A549 (cell line): ENCODE results near the gene ZNF48. TPM values are rescaled to one million over a fixed set of nuclear protein-coding genes. Genes with fewer than 3 reads are reported as not detected.

Experiments used
- ATAC-seq, 2 experiments: fragments of 200-7000 bp in 1 of 2; fragments of >200 bp in 1 of 2; cut with Nextera tagmentation in 1 of 2; cut with Tn5 transposase in 1 of 2; 3 replicates each; pipeline versions ENCODE4 v1.8.0 to v1.9.1; 2018 to 2020; ENCODE audit warnings: mild to moderate bottlenecking in 1 of 2, moderate library complexity in 1 of 2
- CTCF ChIA-PET: fragments of 300-600 bp; sonication (Branson Sonifier 250); formaldehyde crosslinking; extraction: SDS; loops from one replicate; lab custom pipeline; 2021; ENCODE audit warnings: antibody characterized with exemption, inconsistent platforms; lab: Yijun Ruan, JAX
- POLR2A ChIA-PET: fragments of 350-600 bp; formaldehyde crosslinking; extraction: SDS; loops from one replicate; lab custom pipeline; 2021; ENCODE audit warnings: antibody characterized with exemption, inconsistent platforms; lab: Yijun Ruan, JAX
- DNase-seq, 2 experiments: peaks; one replicate each; pipeline versions ENCODE4 v3.0.0 to v3.0.0-alpha.2; 2011 to 2016; ENCODE audit warnings: low read depth in 1 of 2, low spot score in 1 of 2
- FAIRE-seq: peaks from 2 replicates; lab custom pipeline; 2011; peaks lifted over from hg19 to GRCh38; lab: Jason Lieb, UNC
- H3K27ac ChIP-seq, 2 experiments: fragments of >200 bp; sonication (Bioruptor Twin); formaldehyde crosslinking; 3 replicates each; pipeline ENCODE4 v1.5.1; 2016 to 2017
- H3K4me1 ChIP-seq: fragments of >200 bp; sonication (Bioruptor Twin); formaldehyde crosslinking; 3 replicates; pipeline ENCODE4 v1.6.1; 2016
- H3K4me2 ChIP-seq: fragments of >200 bp; sonication (Bioruptor Twin); formaldehyde crosslinking; 3 replicates; pipeline ENCODE4 v1.6.1; 2016
- H3K4me3 ChIP-seq: fragments of >200 bp; sonication (Bioruptor Twin); formaldehyde crosslinking; 3 replicates; pipeline ENCODE4 v1.5.1; 2016
- H3K9me3 ChIP-seq: fragments of >200 bp; sonication (Bioruptor Twin); formaldehyde crosslinking; 3 replicates; pipeline ENCODE4 v1.6.1; 2016
- ATOH8 ChIP-seq: fragments of 250-450 bp; sonication (Bioruptor Pico); IDR thresholded peaks from 2 replicates; pipeline ENCODE4 v1.5.0; 2020; ENCODE audit warnings: low read depth, mild to moderate bottlenecking, moderate library complexity
- BCL3 ChIP-seq: fragments of >200 bp; sonication (Bioruptor Twin); formaldehyde crosslinking; IDR thresholded peaks from 3 replicates; pipeline ENCODE4 v1.6.1; 2016
- BHLHE40 ChIP-seq: IDR thresholded peaks from 2 replicates; pipeline ENCODE4 v1.6.1; 2012; ENCODE audit warnings: low read depth, low read length, inconsistent platforms
- CEBPB ChIP-seq, 2 experiments: fragments of >200 bp in 1 of 2; sonication (Bioruptor Twin) in 1 of 2; formaldehyde crosslinking in 1 of 2; IDR thresholded peaks; 2 replicates each; pipeline ENCODE4 v1.6.1; 2012 to 2016
- CTCF ChIP-seq: fragments of >200 bp; sonication (Bioruptor Twin); formaldehyde crosslinking; IDR thresholded peaks from 3 replicates; pipeline ENCODE4 v1.5.1; 2016
- EHMT2 ChIP-seq: fragments of 200-600 bp; sonication (generic); IDR thresholded peaks from 2 replicates; pipeline ENCODE4 v1.6.1; 2016; ENCODE audit warnings: antibody characterized with exemption, low read depth, mild to moderate bottlenecking, moderate library complexity
- FOSL2 ChIP-seq, 2 experiments: fragments of 450-650 bp in 1 of 2; fragments of >200 bp in 1 of 2; sonication (Bioruptor Twin) in 1 of 2; formaldehyde crosslinking; IDR thresholded peaks; 2 replicates each; pipeline versions ENCODE4 v1.5.0 to v1.6.1; 2016 to 2020; ENCODE audit warnings: mild to moderate bottlenecking in 1 of 2, moderate library complexity in 1 of 2
- FOXS1 ChIP-seq: fragments of 250-450 bp; sonication (Bioruptor Pico); IDR thresholded peaks from 2 replicates; pipeline ENCODE4 v1.5.0; 2020; ENCODE audit warnings: mild to moderate bottlenecking, moderate library complexity
- HDAC2 ChIP-seq: fragments of 200-600 bp; sonication (generic); IDR thresholded peaks from 2 replicates; pipeline ENCODE4 v1.6.1; 2016
- HES2 ChIP-seq: fragments of >200 bp; sonication (Bioruptor Twin); formaldehyde crosslinking; IDR thresholded peaks from 2 replicates; pipeline ENCODE4 v1.6.1; 2016
- HOXA7 ChIP-seq: fragments of 250-450 bp; sonication (Bioruptor Pico); IDR thresholded peaks from 2 replicates; pipeline ENCODE4 v1.5.0; 2020; ENCODE audit warnings: mild to moderate bottlenecking, moderate library complexity
- HOXB5 ChIP-seq: fragments of 250-450 bp; sonication (Bioruptor Pico); IDR thresholded peaks from 2 replicates; pipeline ENCODE4 v1.5.0; 2020; ENCODE audit warnings: mild to moderate bottlenecking, moderate library complexity
- JUN ChIP-seq, 2 experiments: fragments of >200 bp; sonication (Bioruptor Twin); formaldehyde crosslinking; IDR thresholded peaks; 2 replicates in 1 of 2; 3 replicates in 1 of 2; pipeline ENCODE4 v1.6.1; 2016 to 2017
- JUNB ChIP-seq: fragments of >200 bp; sonication (Bioruptor Twin); formaldehyde crosslinking; IDR thresholded peaks from 2 replicates; pipeline ENCODE4 v1.6.1; 2016
- NPAS2 ChIP-seq: fragments of 250-450 bp; sonication (Bioruptor Pico); IDR thresholded peaks from 2 replicates; pipeline ENCODE4 v1.8.0; 2022; ENCODE audit warnings: mild to moderate bottlenecking, moderate library complexity, borderline replicate concordance
- POLR2AphosphoS2 ChIP-seq: conservative IDR thresholded peaks from 2 replicates; pipeline ENCODE4 v1.6.1; 2012; ENCODE audit warnings: low read length, improper control_type of control experiment, inconsistent platforms
- RFX5 ChIP-seq: fragments of 450-650 bp; IDR thresholded peaks from 2 replicates; pipeline ENCODE4 v1.7.1; 2014; ENCODE audit warnings: antibody characterized with exemption, mild to moderate bottlenecking, moderate library complexity
- SREBF2 ChIP-seq: fragments of 450-650 bp; IDR thresholded peaks from 2 replicates; pipeline ENCODE4 v1.6.1; 2014; ENCODE audit warnings: mild to moderate bottlenecking, moderate library complexity
- ZFP36 ChIP-seq: fragments of 450-650 bp; IDR thresholded peaks from 2 replicates; pipeline ENCODE4 v1.6.1; 2014; ENCODE audit warnings: borderline replicate concordance; ENCODE audit not compliant: partially characterized antibody
- ZSCAN20 ChIP-seq: fragments of 250-450 bp; sonication (Bioruptor Pico); IDR thresholded peaks from 2 replicates; pipeline ENCODE4 v1.8.0; 2022; ENCODE audit warnings: mild to moderate bottlenecking, moderate library complexity
- WGBS: methylation state at CpG from one replicate; pipeline ENCODE4 v1.1.6; 2017; ENCODE audit errors: missing lambda C conversion rate; 5-methylcytosine and 5-hydroxymethylcytosine counted together
- polyA plus RNA-seq, 4 experiments: library from polyadenylated mRNA; depleted of rRNA in 3 of 4; stranded (reverse); fragments of >200 nt; fragmentation: RNase III in 1 of 4; extraction: RNeasy Plus Mini Kit Qiagen cat#74134 plus additional on column Dnase treatment in 1 of 4; gene quantifications; 2 replicates in 3 of 4; 3 replicates in 1 of 4; pipeline ENCODE4 v1.2.3, GENCODE V29; 2011 to 2017
- TF ChIP-seq, protein P1 (sequence below): fragments of 450-650 bp; IDR thresholded peaks from 2 replicates; pipeline ENCODE4 v1.6.1; 2014; ENCODE audit warnings: antibody characterized with exemption

Gene ZNF48
- polyA plus RNA-seq, 2 of the 4 experiments (the other 2 are of a cell fraction) = 9.3 to 10.4 TPM

DNA sequence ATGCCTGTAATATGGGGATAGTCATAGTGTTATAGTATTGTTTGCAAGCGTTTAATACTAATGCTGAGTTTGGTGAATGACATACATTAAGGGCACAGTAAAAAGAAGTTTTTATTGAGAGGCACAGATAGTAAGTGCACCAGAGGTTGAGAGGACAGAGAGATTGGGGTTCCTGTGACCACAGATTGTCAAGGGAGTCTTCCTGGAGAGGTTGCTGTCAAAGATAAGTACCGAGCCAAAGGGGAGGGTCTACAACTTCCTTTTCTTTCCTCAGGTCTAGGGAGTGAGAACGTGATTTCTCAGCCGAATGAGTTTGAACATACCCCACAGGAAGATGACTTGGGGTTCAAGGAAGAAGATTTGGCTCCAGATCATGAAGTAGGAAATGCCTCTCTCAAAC, 1.8 kb downstream of the ZNF48 start:
- TF ChIP-seq HOXA7 (CRISPR knock-in tag) (no peak), HES2 (no peak)
- TF ChIP-seq, all 56 proteins: peak for 0
- DNase-seq = no peak
- no peak for FAIRE-seq
- no peak overlapping the region; the same call in 2 of the 3 replicates for H3K4me3 ChIP-seq
- ChIA-PET CTCF (interaction anchor here (11.5 kb wide), 1 partner anchor 12 kb away, joined by 149 read pairs; the partner anchor contains the start of gene ZNF771), POLR2A (no interaction called here)
- H3K9me3 ChIP-seq = no peaks in the 10 kb centered on the region
- H3K4me2 ChIP-seq = peak overlapping the region; percentile 97
- ATAC-seq = no peak
- peaks cover 12% of the 10 kb centered on the region for H3K4me1 ChIP-seq
- 91% methylated on average over 4 of the region's 4 CpGs for WGBS
- no peak overlapping the region for H3K27ac ChIP-seq

DNA sequence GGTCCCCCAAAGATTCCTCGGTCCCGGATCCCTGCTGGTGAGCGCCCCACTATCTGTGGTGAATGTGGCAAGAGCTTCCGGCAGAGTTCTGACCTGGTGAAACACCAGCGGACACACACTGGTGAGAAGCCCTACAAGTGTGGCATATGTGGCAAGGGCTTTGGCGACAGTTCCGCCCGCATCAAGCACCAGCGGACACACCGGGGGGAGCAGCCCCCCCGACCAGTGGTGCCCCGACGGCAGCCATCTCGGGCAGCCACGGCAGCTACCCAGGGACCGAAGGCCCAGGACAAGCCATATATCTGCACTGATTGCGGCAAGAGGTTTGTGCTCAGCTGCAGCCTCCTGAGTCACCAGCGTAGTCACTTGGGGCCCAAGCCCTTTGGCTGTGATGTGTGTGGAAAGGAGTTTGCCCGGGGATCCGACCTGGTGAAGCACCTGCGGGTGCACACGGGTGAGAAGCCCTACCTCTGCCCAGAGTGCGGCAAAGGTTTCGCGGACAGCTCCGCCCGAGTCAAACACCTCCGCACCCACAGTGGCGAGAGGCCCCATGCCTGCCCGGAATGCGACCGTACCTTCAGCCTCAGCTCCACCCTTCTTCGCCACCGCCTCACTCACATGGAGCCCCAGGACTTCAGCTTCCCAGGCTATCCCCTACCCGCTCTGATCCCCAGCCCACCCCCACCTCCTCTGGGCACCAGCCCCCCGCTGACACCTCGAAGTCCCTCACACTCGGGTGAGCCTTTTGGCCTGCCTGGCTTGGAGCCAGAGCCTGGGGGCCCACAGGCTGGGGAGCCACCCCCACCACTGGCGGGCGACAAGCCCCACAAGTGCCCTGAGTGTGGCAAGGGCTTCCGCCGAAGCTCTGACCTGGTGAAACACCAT, 2.8 kb downstream of the ZNF48 start:
- TF ChIP-seq POLR2AphosphoS2 = no peak
- no peak for TF ChIP-seq FOXS1
- TF ChIP-seq CTCF = no peak
- TF ChIP-seq SREBF2 = no peak
- TF ChIP-seq FOSL2 (IDR thresholded peaks at IDR 0.05) = no peak
- TF ChIP-seq FOSL2 (CRISPR knock-in tag; IDR thresholded peaks at IDR 0.05) = no peak
- no peak for TF ChIP-seq BHLHE40
- TF ChIP-seq BCL3 = no peak
- TF ChIP-seq ATOH8 (CRISPR knock-in tag) = no peak
- TF ChIP-seq CEBPB (IDR thresholded peaks at IDR 0.05) = no peak
- TF ChIP-seq JUN (IDR thresholded peaks at IDR 0.05) = no peak
- TF ChIP-seq EHMT2 = no peak
- no peak for TF ChIP-seq NPAS2
- no peak for TF ChIP-seq HDAC2
- no peak overlapping the region for H3K27ac ChIP-seq
- FAIRE-seq (no peak), DNase-seq (no peak), ATAC-seq (no peak)
- H3K4me1 ChIP-seq = peaks cover 12% of the 10 kb centered on the region
- H3K4me3 ChIP-seq = no peak overlapping the region
- ChIA-PET POLR2A (interaction anchor here (0.8 kb wide), 1 partner anchor 253 kb away, joined by 3 read pairs; the partner anchor contains the start of gene PRR14), CTCF (interaction anchor here (1.6 to 11.5 kb wide), 2 partner anchors 11 to 231 kb away, joined by 6 to 149 read pairs; partner anchors contain the start of gene ZNF771)
- WGBS = 91% methylated on average over 22 of the region's 42 CpGs
- H3K4me2 ChIP-seq = no peak overlapping the region
- H3K9me3 ChIP-seq = no peaks in the 10 kb centered on the region

DNA sequence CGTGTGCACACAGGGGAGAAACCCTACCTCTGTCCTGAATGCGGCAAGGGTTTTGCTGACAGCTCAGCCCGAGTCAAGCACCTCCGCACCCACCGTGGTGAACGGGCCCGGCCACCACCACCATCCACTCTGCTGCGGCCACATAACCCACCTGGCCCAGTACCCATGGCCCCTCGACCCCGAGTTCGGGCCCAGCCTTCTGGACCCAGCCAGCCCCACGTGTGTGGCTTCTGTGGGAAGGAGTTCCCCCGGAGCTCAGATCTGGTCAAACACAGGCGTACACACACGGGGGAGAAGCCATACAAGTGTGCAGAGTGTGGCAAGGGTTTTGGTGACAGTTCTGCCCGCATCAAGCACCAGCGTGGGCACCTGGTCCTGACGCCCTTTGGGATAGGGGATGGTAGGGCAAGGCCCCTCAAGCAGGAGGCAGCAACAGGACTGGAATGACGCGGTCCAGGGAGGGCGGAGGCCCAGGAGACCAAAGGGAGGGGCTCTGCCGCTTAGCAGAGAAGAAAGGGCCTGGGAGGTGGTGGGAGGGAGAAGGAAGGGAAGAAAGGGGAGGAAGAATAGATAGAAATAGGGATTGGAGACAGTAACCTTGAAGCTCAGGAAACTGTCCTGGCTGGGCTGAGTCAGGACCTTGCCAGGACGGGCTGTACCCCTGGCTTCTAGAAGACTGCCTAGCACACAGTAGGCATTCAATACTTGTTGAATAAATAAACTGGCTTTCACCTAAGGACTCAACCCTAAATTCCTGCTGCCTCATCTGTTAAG, 3.6 kb downstream of the ZNF48 start:
- CTCF ChIA-PET = interaction anchor here (1.4 to 11.5 kb wide), 3 partner anchors 10 to 230 kb away, joined by 3 to 149 read pairs (median 6); partner anchors contain the start of gene ZNF771
- POLR2A ChIA-PET = interaction anchor here (0.8 to 1.8 kb wide), 3 partner anchors 19 to 252 kb away, joined by 3 to 4 read pairs (median 3); partner anchors contain the start of genes PRR14 and TBC1D10B
- H3K4me1 ChIP-seq = peaks cover 12% of the 10 kb centered on the region
- no peak for DNase-seq
- no peak overlapping the region for H3K4me3 ChIP-seq
- H3K9me3 ChIP-seq = no peaks in the 10 kb centered on the region
- no peak overlapping the region for H3K4me2 ChIP-seq
- 86% methylated on average over 23 of the region's 23 CpGs for WGBS
- ATAC-seq = no peak
- no peak for FAIRE-seq
- H3K27ac ChIP-seq = no peak overlapping the region
- TF ChIP-seq ZSCAN20 (CRISPR knock-in tag) (no peak), HOXB5 (CRISPR knock-in tag) (no peak), ZFP36 (no peak), CTCF (no peak), JUNB (no peak), POLR2AphosphoS2 (no peak), RFX5 (no peak)
- TF ChIP-seq, protein P1, sequence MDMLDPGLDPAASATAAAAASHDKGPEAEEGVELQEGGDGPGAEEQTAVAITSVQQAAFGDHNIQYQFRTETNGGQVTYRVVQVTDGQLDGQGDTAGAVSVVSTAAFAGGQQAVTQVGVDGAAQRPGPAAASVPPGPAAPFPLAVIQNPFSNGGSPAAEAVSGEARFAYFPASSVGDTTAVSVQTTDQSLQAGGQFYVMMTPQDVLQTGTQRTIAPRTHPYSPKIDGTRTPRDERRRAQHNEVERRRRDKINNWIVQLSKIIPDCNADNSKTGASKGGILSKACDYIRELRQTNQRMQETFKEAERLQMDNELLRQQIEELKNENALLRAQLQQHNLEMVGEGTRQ = no peak
